Activated T-helper 1 cell treated with anti-CD3 and anti-CD28 coated beads, Interleukin-12 subunit alpha, Interleukin-12 subunit beta, Interleukin-2, Interleukin-4 antibody, amounts not matched to agents 30 ng/mL and 10 ng/mL and 1 ng/mL, durations not matched to agents 14 hours and 24 hours and 36 hours (primary cell): ENCODE measurements around the gene FILIP1L. TPM values are rescaled to one million over a fixed set of nuclear protein-coding genes. Genes with fewer than 3 reads are reported as not detected.

Experiments used
- DNase-seq: peaks from one replicate; pipeline ENCODE4 v3.0.0; 2021; ENCODE audit warnings: low spot score
- H3K27ac Mint-ChIP-seq: one replicate; pipeline ENCODE4 v1.8.0; 2021; ENCODE audit warnings: mild to moderate bottlenecking, mixed read lengths
- H3K27me3 Mint-ChIP-seq: one replicate; pipeline ENCODE4 v1.8.0; 2022; ENCODE audit warnings: mild to moderate bottlenecking, moderate library complexity, mixed read lengths; ENCODE audit not compliant: insufficient read depth
- H3K36me3 Mint-ChIP-seq: one replicate; pipeline ENCODE4 v1.8.0; 2021; ENCODE audit warnings: low read depth, mixed read lengths
- H3K4me1 Mint-ChIP-seq: one replicate; pipeline ENCODE4 v1.8.0; 2021; ENCODE audit warnings: low read depth, mixed read lengths
- H3K4me3 Mint-ChIP-seq: one replicate; pipeline ENCODE4 v1.8.0; 2021; ENCODE audit warnings: mild to moderate bottlenecking, moderate library complexity, mixed read lengths
- H3K9me3 Mint-ChIP-seq: one replicate; pipeline ENCODE4 v1.8.0; 2021; ENCODE audit warnings: mixed read lengths
- intact Hi-C: fragments of 100-400 bp; cut with micrococcal nuclease; formaldehyde crosslinking; loops from one replicate; pipeline ENCODE4 v1.15.1; 2024
- total RNA-seq: library from RNA; stranded (reverse); gene quantifications from 2 replicates; pipeline ENCODE4 v1.2.3, GENCODE V29; 2022

Gene FILIP1L
- total RNA-seq, 1 donor from 2014 or later, result 2.9 TPM

DNA sequence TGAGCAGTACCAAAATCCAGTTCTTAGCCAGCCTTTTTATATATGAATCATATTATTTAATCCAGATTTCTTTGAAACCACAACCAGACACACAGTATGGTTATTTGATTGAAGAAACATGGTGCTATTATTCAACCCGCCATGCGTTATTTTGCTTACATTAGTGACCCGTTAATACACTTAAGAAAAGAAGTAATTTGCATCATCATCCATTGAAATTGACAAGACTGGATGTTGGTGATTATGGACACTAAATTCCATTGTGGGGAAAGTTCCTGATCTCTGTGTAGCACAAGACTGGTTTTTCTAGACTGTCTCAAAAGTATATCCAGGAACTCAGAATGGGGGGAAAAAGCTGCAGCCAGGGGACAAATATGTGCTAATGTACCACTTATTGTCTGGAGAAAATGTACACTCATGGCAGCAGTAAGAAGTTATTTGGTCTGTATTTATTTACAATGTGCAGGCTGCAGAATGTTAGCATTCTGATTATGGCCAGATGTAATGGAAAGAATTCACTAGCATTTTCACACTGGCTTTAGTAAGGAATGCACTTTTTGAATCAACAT is 80.3 kb downstream of the FILIP1L start:
- intact Hi-C loops, result no loop called here
- no peak overlapping the region for H3K27ac Mint-ChIP-seq
- H3K36me3 Mint-ChIP-seq, result no peaks in the 10 kb centered on the region
- H3K4me3 Mint-ChIP-seq, result no peak overlapping the region
- no peak for DNase-seq
- no peaks in the 10 kb centered on the region for H3K4me1 Mint-ChIP-seq
- H3K9me3 Mint-ChIP-seq, result no peaks in the 10 kb centered on the region
- H3K27me3 Mint-ChIP-seq, result no peaks in the 10 kb centered on the region

- H3K27ac Mint-ChIP-seq, result no peak overlapping the region
- H3K27me3 Mint-ChIP-seq, result no peaks in the 10 kb centered on the region
- no peaks in the 10 kb centered on the region for H3K4me1 Mint-ChIP-seq
- no peak overlapping the region for H3K4me3 Mint-ChIP-seq
- intact Hi-C loops, result no loop called here
- no peaks in the 10 kb centered on the region for H3K36me3 Mint-ChIP-seq
- DNase-seq, result no peak
- H3K9me3 Mint-ChIP-seq, result no peaks in the 10 kb centered on the region
Measured at GRCh38 chr3:100033184-100033583, 81.1 kb downstream of the FILIP1L start.

GRCh38 chr3:100032243-100032642 is 82.1 kb downstream of the FILIP1L start:
- Mint-ChIP-seq H3K4me3 (no peak overlapping the region), H3K27me3 (no peaks in the 10 kb centered on the region), H3K36me3 (no peaks in the 10 kb centered on the region), H3K27ac (no peak overlapping the region), H3K4me1 (no peaks in the 10 kb centered on the region), H3K9me3 (no peaks in the 10 kb centered on the region)
- no peak for DNase-seq
- intact Hi-C loops, result no loop called here

DNA sequence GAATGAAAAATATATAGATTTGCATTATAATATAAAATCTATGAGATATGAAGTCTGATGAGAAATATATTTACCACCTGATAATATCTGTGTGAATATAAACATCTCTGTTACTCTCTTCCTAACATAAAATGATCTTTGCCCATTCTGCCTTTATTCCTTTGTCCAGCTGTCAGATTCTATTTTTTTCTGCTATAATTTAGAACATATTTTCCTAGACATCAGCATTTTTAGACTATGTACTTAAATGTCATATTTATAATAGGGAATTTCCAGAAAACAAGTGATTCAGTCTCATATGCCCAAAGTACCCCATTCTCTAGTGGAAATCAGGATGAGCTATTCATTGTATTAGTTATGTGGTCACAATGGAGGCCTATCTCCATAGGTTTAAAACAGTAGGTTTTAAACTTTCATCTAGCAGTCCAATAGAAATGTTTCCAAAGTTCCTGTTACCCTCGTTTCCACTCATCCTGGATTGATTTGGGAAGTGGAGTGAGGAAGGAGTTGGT is 83.3 kb downstream of the FILIP1L start:
- Mint-ChIP-seq H3K27me3 (no peaks in the 10 kb centered on the region), H3K36me3 (no peaks in the 10 kb centered on the region), H3K4me3 (no peak overlapping the region), H3K4me1 (no peaks in the 10 kb centered on the region), H3K9me3 (no peaks in the 10 kb centered on the region), H3K27ac (no peak overlapping the region)
- DNase-seq, result no peak
- intact Hi-C loops, result no loop called here

GRCh38 chr3:100030346-100030745 is 84.0 kb downstream of the FILIP1L start:
- Mint-ChIP-seq H3K4me1 (no peaks in the 10 kb centered on the region), H3K27ac (no peak overlapping the region), H3K36me3 (no peaks in the 10 kb centered on the region), H3K9me3 (no peaks in the 10 kb centered on the region), H3K27me3 (no peaks in the 10 kb centered on the region), H3K4me3 (no peak overlapping the region)
- no peak for DNase-seq
- intact Hi-C loops, result no loop called here

DNA sequence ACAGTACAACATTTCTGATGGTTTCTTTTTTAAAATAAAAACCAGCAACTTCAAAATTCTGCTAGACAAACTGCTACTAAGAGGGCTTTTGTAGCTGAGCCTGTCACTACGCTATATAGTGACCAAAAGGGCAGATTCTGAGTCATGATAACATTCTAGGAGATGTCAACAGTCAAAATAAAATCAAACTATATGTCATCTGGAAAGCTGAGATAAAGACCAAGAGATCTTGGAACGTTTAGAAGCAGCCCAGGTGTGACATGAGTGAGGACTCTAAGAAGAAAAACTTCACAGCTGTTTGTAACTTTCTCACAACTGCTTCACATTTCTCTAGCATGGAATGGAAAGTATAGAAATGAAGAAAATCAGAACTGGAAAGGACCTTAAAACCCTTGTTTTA is 84.6 kb downstream of the FILIP1L start:
- Mint-ChIP-seq H3K9me3 (no peaks in the 10 kb centered on the region), H3K4me3 (no peak overlapping the region), H3K27ac (no peak overlapping the region), H3K36me3 (no peaks in the 10 kb centered on the region), H3K4me1 (no peaks in the 10 kb centered on the region), H3K27me3 (no peaks in the 10 kb centered on the region)
- DNase-seq, result no peak
- intact Hi-C loops, result no loop called here

DNA sequence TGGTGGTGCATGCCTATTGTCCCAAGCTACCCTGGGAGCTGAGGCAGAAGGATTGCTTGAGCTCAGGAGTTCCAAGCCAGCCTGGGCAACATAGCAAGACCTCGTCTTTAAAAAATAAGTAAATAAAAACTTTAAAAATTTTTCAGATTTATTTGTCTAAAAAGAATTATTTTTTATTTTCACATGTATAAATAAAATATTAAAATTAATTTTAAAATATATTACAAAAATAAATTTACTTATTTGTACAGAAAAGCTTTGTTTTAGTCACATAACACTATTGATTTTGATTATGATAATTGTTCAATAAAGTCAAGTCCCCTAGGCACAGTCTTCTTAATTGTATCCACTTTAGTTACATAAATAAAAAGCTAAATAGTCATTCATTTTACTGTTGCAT is 85.2 kb downstream of the FILIP1L start:
- no peaks in the 10 kb centered on the region for H3K9me3 Mint-ChIP-seq
- no peak overlapping the region for H3K4me3 Mint-ChIP-seq
- no peak overlapping the region for H3K27ac Mint-ChIP-seq
- H3K4me1 Mint-ChIP-seq, result no peaks in the 10 kb centered on the region
- no peak for DNase-seq
- no peaks in the 10 kb centered on the region for H3K36me3 Mint-ChIP-seq
- intact Hi-C loops, result no loop called here
- H3K27me3 Mint-ChIP-seq, result no peaks in the 10 kb centered on the region

GRCh38 chr3:100027321-100027720 is 87.0 kb downstream of the FILIP1L start:
- no peaks in the 10 kb centered on the region for H3K9me3 Mint-ChIP-seq
- DNase-seq, result no peak
- intact Hi-C loops, result no loop called here
- H3K27ac Mint-ChIP-seq, result no peak overlapping the region
- no peaks in the 10 kb centered on the region for H3K36me3 Mint-ChIP-seq
- H3K4me3 Mint-ChIP-seq, result no peak overlapping the region
- H3K4me1 Mint-ChIP-seq, result no peaks in the 10 kb centered on the region
- no peaks in the 10 kb centered on the region for H3K27me3 Mint-ChIP-seq

- H3K4me1 Mint-ChIP-seq, result no peaks in the 10 kb centered on the region
Measured at GRCh38 chr3:100024520-100025303, 89.6 kb downstream of the FILIP1L start.

DNA sequence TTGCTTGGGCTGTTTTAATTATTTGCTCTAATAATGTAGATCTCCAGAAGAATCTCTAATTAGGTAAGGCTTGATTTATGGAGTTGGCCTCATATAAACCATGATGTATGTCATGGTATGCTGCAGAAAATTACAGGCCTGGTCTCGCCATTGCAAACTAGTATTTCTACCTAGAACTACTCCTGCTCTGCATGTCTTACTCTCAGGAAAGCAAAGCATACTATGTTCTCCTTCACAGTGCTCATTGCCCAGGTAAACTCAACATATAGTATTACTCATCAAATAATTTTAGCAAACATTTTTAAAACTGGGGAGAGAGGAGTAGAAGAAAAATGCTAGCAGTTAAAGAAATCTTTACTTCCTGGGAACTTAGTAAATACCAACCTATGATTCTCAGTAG is 90.7 kb downstream of the FILIP1L start:
- H3K36me3 Mint-ChIP-seq, result no peaks in the 10 kb centered on the region
- H3K4me3 Mint-ChIP-seq, result no peak overlapping the region
- no peak overlapping the region for H3K27ac Mint-ChIP-seq
- intact Hi-C loops, result no loop called here
- no peaks in the 10 kb centered on the region for H3K27me3 Mint-ChIP-seq
- DNase-seq, result no peak
- H3K9me3 Mint-ChIP-seq, result no peaks in the 10 kb centered on the region
- H3K4me1 Mint-ChIP-seq, result no peaks in the 10 kb centered on the region

More at GRCh38 chr3:100024520-100025303, 89.6 kb downstream of the FILIP1L start:
- Mint-ChIP-seq H3K27me3 (no peaks in the 10 kb centered on the region), H3K36me3 (no peaks in the 10 kb centered on the region), H3K4me3 (no peak overlapping the region), H3K27ac (no peak overlapping the region), H3K9me3 (no peaks in the 10 kb centered on the region)
- intact Hi-C loops, result no loop called here
- DNase-seq, result no peak

GRCh38 chr3:100023150-100023549 is 91.2 kb downstream of the FILIP1L start:
- Mint-ChIP-seq H3K36me3 (no peaks in the 10 kb centered on the region), H3K4me3 (no peak overlapping the region), H3K9me3 (no peaks in the 10 kb centered on the region), H3K27ac (no peak overlapping the region), H3K27me3 (no peaks in the 10 kb centered on the region), H3K4me1 (no peaks in the 10 kb centered on the region)
- DNase-seq, result no peak
- intact Hi-C loops, result no loop called here

- no peaks in the 10 kb centered on the region for H3K4me1 Mint-ChIP-seq
- H3K4me3 Mint-ChIP-seq, result no peak overlapping the region
- no peaks in the 10 kb centered on the region for H3K27me3 Mint-ChIP-seq
- H3K27ac Mint-ChIP-seq, result no peak overlapping the region
- no peaks in the 10 kb centered on the region for H3K36me3 Mint-ChIP-seq
- no peaks in the 10 kb centered on the region for H3K9me3 Mint-ChIP-seq
- intact Hi-C loops, result no loop called here
- DNase-seq, result no peak
Measured at GRCh38 chr3:100022506-100022905, 91.8 kb downstream of the FILIP1L start.

- intact Hi-C loops, result no loop called here
- Mint-ChIP-seq H3K36me3 (no peaks in the 10 kb centered on the region), H3K27me3 (no peaks in the 10 kb centered on the region), H3K27ac (no peak overlapping the region), H3K9me3 (no peaks in the 10 kb centered on the region), H3K4me1 (no peaks in the 10 kb centered on the region), H3K4me3 (no peak overlapping the region)
- DNase-seq, result no peak
Measured at GRCh38 chr3:100020876-100021644, 93.2 kb downstream of the FILIP1L start.
